Hepatocyte (in vitro differentiated cells): Measurements from ENCODE around the gene GABRP. TPM values are rescaled to one million over a fixed set of nuclear protein-coding genes. Genes with fewer than 3 reads are reported as not detected.
A peak's percentile ranks its signal among the peaks of the same experiment; 100 is the strongest.

Experiments used
- DNase-seq: peaks from one replicate; pipeline ENCODE4 v3.0.0-alpha.2; 2016; ENCODE audit warnings: low spot score
- H2AFZ ChIP-seq: fragments of 200-600 bp; sonication (generic); 2 replicates; pipeline ENCODE4 v1.6.0; 2016; ENCODE audit warnings: antibody characterized with exemption, mild to moderate bottlenecking
- H3K27ac ChIP-seq: fragments of 200-600 bp; sonication (generic); 2 replicates; pipeline ENCODE4 v1.5.1; 2016; ENCODE audit warnings: mild to moderate bottlenecking
- H3K27me3 ChIP-seq: fragments of 200-600 bp; sonication (generic); 2 replicates; pipeline ENCODE4 v1.6.1; 2016
- H3K36me3 ChIP-seq: fragments of 200-600 bp; sonication (generic); replicated peaks from 2 replicates; pipeline ENCODE4 v1.5.1; 2016; ENCODE audit warnings: low read depth; ENCODE audit not compliant: insufficient read depth
- H3K4me1 ChIP-seq: fragments of 200-600 bp; sonication (generic); 2 replicates; pipeline ENCODE4 v1.5.1; 2016; ENCODE audit warnings: mild to moderate bottlenecking, moderate library complexity; ENCODE audit not compliant: insufficient read depth
- H3K4me2 ChIP-seq: fragments of 200-600 bp; sonication (generic); 2 replicates; pipeline ENCODE4 v1.6.0; 2016
- H3K4me3 ChIP-seq: fragments of 200-600 bp; sonication (generic); 2 replicates; pipeline ENCODE4 v1.5.1; 2016; ENCODE audit warnings: mild to moderate bottlenecking
- H3K79me2 ChIP-seq: fragments of 200-600 bp; sonication (generic); 2 replicates; pipeline ENCODE4 v1.6.0; 2017; ENCODE audit warnings: mild to moderate bottlenecking
- H3K9me2 ChIP-seq: fragments of 200-600 bp; sonication (generic); replicated peaks from 2 replicates; pipeline ENCODE4 v1.6.0; 2017; ENCODE audit warnings: mild to moderate bottlenecking; ENCODE audit not compliant: insufficient read depth
- H3K9me3 ChIP-seq: fragments of 200-600 bp; sonication (generic); 2 replicates; pipeline ENCODE4 v1.5.1; 2016; ENCODE audit warnings: low read depth, mild to moderate bottlenecking
- H4K20me1 ChIP-seq: fragments of 200-600 bp; sonication (generic); 2 replicates; pipeline ENCODE4 v1.6.0; 2016; ENCODE audit warnings: mild to moderate bottlenecking; ENCODE audit not compliant: insufficient read depth, poor library complexity, severe bottlenecking
- CTCF ChIP-seq: fragments of 200-600 bp; sonication (generic); IDR thresholded peaks from 2 replicates; pipeline ENCODE4 v1.5.1; 2016; ENCODE audit warnings: antibody characterized with exemption, mild to moderate bottlenecking; ENCODE audit not compliant: poor library complexity
- EZH2 ChIP-seq: fragments of 200-600 bp; sonication (generic); IDR thresholded peaks from 2 replicates; pipeline ENCODE4 v1.6.1; 2016; ENCODE audit warnings: antibody characterized with exemption, mild to moderate bottlenecking, borderline replicate concordance
- EZH2phosphoT487 ChIP-seq: fragments of 200-600 bp; sonication (generic); IDR thresholded peaks from one replicate; pipeline ENCODE4 v1.6.1; 2018; ENCODE audit warnings: antibody characterized with exemption, mild to moderate bottlenecking, low read depth, moderate library complexity; ENCODE audit not compliant: unreplicated experiment, severe bottlenecking
- WGBS: methylation state at CpG from one replicate; pipeline ENCODE4 v1.1.6; 2016; ENCODE audit warnings: low lambda C conversion rate; ENCODE audit errors: missing lambda C conversion rate; 5-methylcytosine and 5-hydroxymethylcytosine counted together
- polyA plus RNA-seq: library from polyadenylated mRNA; unstranded; fragments of >200 nt; fragmentation: Nextera tagmentation; extraction: Ambion mirVana; gene quantifications from 2 replicates; pipeline ENCODE4 v1.2.1, GENCODE V29; 2016
- total RNA-seq: library from RNA; depleted of rRNA; stranded (reverse); fragments of >200 nt; gene quantifications from 2 replicates; pipeline ENCODE4 v1.2.3, GENCODE V29; 2014

Gene GABRP
- total and polyA plus RNA-seq, 2 experiments from 2014 or later = 91.4 to 136 TPM

- H3K4me1 ChIP-seq = no peaks in the 10 kb centered on the region
- DNase-seq = no peak
- no peak overlapping the region for H2AFZ ChIP-seq
- H3K4me3 ChIP-seq = no peak overlapping the region
- no peak overlapping the region for H3K27ac ChIP-seq
- no peaks in the 10 kb centered on the region for H3K79me2 ChIP-seq
- H3K4me2 ChIP-seq = no peak overlapping the region
- H3K9me2 ChIP-seq = no peaks in the 10 kb centered on the region
- no peaks in the 10 kb centered on the region for H3K36me3 ChIP-seq
- no peaks in the 10 kb centered on the region for H3K27me3 ChIP-seq
- H3K9me3 ChIP-seq = no peaks in the 10 kb centered on the region
- H4K20me1 ChIP-seq = no peaks in the 10 kb centered on the region
- TF ChIP-seq CTCF = no peak
- no peak for TF ChIP-seq EZH2
- no peak for TF ChIP-seq EZH2phosphoT487
Measured at GRCh38 chr5:170846846-170847245, 63.3 kb downstream of the GABRP start.

GRCh38 chr5:170848033-170848432, 64.5 kb downstream of the GABRP start:
- Histone ChIP-seq H2AFZ (no peak overlapping the region), H3K4me1 (no peaks in the 10 kb centered on the region), H4K20me1 (no peaks in the 10 kb centered on the region), H3K36me3 (no peaks in the 10 kb centered on the region), H3K79me2 (no peaks in the 10 kb centered on the region), H3K9me3 (no peaks in the 10 kb centered on the region), H3K27ac (peak overlapping the region; percentile 21), H3K4me2 (no peak overlapping the region), H3K4me3 (no peak overlapping the region), H3K9me2 (no peaks in the 10 kb centered on the region), H3K27me3 (no peaks in the 10 kb centered on the region)
- 70% methylated on average over 5 of the region's 5 CpGs for WGBS
- DNase-seq = peak; percentile 16
- TF ChIP-seq EZH2 (no peak), EZH2phosphoT487 (no peak), CTCF (no peak)

- Histone ChIP-seq H2AFZ (no peak overlapping the region), H3K36me3 (no peaks in the 10 kb centered on the region), H3K9me2 (no peaks in the 10 kb centered on the region), H3K4me2 (no peak overlapping the region), H3K4me3 (no peak overlapping the region), H3K4me1 (no peaks in the 10 kb centered on the region), H4K20me1 (no peaks in the 10 kb centered on the region), H3K27me3 (no peaks in the 10 kb centered on the region), H3K79me2 (no peaks in the 10 kb centered on the region), H3K27ac (no peak overlapping the region), H3K9me3 (no peaks in the 10 kb centered on the region)
- TF ChIP-seq EZH2 (no peak), EZH2phosphoT487 (no peak), CTCF (no peak)
- WGBS = 75% methylated on average over 2 of the region's 2 CpGs
- DNase-seq = no peak
Measured at GRCh38 chr5:170849374-170849773, 65.8 kb downstream of the GABRP start.

GRCh38 chr5:170854566-170854965, 71.0 kb downstream of the GABRP start:
- no peak for DNase-seq
- no peaks in the 10 kb centered on the region for H3K27me3 ChIP-seq
- no peaks in the 10 kb centered on the region for H3K9me2 ChIP-seq
- no peak overlapping the region for H2AFZ ChIP-seq
- H3K4me3 ChIP-seq = no peak overlapping the region
- no peak overlapping the region for H3K27ac ChIP-seq
- no peak for TF ChIP-seq EZH2
- TF ChIP-seq CTCF = no peak
- no peak for TF ChIP-seq EZH2phosphoT487
- no peaks in the 10 kb centered on the region for H3K4me1 ChIP-seq
- no peaks in the 10 kb centered on the region for H3K36me3 ChIP-seq
- H3K79me2 ChIP-seq = no peaks in the 10 kb centered on the region
- H4K20me1 ChIP-seq = no peaks in the 10 kb centered on the region
- H3K4me2 ChIP-seq = no peak overlapping the region
- 87% methylated on average over 6 of the region's 6 CpGs for WGBS
- no peaks in the 10 kb centered on the region for H3K9me3 ChIP-seq
